ENCODE data around the gene STK24.
A peak's percentile ranks its signal among the peaks of the same experiment; 100 is the strongest.

Gene STK24

DNA sequence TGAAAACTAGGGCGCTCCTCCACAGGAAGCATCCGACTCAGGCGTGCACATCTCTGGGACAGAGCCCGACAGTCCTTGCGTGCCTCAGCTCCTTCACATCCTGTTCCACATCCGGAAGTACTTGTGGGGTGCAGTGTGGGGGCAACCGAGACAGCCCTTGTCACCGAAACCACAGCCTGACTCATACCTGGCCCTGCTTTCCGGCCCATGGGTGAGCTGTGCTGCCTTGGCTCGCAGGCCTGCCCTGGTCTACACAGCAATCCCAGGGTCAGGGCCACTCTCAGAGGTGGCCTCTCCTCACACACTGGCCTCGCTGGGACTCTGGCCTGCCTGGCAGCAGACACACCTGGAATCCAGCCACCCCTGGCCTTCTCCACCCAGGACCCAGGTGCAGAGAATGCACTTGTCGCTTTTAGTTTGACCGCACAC, 100.4 kb downstream of the STK24 start:
- FAIRE-seq = peak; percentile 42
- DNase-seq (ENCODE audit: low spot score) = peak; percentile 83

DNA sequence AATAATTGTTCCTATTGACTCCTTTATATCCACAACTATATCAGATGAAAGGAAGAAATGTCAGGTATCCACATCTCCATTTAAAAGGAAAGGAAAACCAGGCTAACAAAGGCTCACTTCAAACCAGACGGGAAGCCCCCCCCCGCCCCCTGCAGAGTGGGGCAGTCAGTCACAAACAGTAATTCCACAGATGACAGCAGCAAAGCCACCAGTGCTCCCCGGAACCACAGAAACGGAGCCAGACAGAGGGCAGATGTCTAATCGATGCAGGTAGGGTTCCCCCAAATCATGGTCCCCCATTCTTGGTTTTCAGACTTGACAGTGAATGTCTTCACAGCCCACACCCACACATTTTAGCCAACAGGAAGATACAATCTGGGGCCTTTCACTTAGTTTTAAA, 100.8 kb downstream of the STK24 start:
- DNase-seq (ENCODE audit: low spot score) (peak; percentile 10), FAIRE-seq (no peak)

DNA sequence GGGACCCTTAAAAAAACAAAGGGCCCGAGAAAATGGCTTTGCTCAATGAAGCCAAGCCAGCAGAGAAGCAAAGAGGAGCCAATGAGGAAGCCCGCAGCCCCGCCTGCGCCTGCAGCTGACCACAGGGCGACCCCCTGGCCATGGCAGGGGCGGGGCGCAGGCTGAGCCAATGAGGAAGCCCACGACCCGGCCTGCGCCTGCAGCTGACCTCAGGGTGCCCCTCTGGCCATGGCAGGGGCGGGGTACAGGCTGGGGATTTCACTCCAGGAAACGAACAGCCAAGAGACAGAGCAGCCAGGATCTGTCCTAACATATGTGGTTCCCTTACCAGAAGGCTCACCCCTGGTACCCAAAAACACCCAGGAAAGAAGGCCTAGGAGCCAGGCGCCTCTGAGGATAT, 101.4 kb downstream of the STK24 start:
- FAIRE-seq = no peak
- no peak for DNase-seq (ENCODE audit: low spot score)

DNA sequence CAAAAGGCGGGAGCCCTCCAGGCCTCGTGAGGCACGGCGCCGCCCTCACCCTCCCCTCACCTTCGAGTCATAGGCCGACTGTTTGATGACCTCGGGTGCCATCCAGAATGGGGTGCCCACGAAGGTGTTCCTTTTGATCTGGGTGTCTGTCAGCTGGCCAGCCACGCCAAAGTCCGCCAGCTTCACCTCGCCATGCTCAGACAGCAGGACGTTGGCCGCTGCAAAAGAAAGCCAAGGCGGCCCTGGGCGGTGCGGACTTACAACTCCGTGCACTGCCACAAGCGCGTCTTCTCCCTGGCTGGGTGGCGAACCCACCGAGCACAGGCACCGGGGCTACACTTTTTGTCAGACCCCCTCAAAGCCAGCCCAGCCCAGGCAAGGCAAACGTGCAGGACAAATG, 102.1 kb downstream of the STK24 start:
- no peak for FAIRE-seq

DNA sequence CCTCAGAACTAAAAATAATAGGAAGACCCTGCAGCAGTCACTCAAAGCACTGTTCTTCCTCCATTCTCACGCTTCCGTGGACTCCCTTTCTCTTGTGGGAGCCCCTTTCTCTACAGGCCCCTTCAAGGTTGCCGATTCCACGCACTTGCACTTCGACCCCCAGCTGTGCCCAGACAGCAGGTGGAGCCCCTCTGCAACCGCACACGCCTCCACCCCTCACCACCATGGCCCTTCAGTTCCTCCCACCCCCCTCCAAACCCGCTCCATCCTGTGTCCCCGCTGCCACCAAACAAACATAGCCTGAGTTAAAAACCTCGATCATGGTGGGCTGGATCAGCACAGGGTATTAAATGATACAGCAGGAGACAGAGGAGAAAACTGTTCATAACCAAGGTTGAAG, 102.6 kb downstream of the STK24 start:
- DNase-seq (ENCODE audit: low spot score) (no peak), FAIRE-seq (no peak)

More for the DNA sequence above, 102.1 kb downstream of the STK24 start:
- no peak for DNase-seq (ENCODE audit: low spot score)

DNA sequence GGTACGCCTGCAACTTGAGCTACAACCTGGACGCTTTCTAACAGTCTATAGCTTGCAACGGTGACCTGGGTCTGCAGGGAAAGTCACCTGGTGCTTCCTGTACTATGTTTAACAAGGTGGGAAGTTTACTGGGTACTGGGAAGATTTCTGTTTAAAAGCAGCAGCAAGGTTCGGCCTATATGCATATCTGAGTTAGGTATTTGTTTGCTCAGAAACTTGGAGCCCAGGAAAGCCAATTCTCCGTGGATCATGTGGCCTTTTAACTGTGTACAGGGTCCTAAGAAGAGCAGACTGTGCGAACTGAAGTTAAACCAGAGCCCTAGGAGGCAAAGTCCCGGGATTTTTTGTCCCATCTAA, 103.1 kb downstream of the STK24 start:
- DNase-seq (ENCODE audit: low spot score) = no peak
- no peak for FAIRE-seq

DNA sequence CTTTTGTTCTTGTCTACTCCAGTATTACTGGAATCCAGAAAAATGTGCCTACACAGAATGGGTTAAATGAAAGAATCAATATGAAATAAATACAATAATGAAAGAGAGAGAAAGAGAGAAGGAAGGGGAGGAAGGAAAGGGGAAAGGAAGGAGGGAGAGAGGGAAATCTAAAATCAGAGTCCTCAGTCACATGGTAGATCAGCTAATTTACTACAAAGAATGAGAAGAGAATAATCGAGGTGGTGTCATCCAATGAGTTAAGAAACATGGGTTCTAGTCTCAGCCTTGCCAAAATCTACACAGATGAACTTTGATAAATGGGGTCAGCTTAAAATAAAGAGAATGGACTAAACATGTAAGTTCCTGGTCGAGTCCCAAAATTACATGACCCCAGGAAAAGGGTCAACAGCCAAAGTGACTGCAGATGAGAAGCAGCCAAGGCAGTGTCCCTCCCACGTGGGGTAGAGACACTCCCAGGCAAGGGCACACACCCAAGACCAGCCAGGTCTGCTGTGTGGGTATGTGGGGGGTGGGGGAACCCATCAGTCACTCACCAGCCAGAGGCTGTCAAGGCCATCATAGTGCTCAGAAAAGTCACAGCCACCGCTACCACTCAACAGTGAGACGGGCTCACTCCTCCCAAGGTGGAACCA, 103.6 kb downstream of the STK24 start:
- FAIRE-seq (no peak), DNase-seq (ENCODE audit: low spot score) (no peak)

DNA sequence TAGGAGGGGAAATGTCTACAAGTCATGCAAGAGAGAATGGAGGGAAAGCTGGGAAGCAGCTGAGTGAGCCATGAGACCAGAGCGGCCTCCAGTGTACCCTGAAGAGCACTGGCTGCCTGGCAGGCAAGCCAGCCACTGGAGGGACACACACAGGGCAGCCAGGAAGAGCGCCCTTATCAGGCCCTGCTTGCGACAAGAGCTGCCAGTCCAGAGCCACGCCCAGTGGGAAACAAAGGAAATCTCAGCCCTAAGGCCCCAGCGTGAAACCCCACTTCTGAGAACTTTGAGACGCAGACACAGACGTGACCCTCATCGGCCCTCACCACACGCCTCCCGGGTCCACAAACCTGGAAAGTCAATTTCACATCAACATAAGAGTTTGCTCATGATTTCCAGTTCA, 105.0 kb downstream of the STK24 start:
- FAIRE-seq (no peak), DNase-seq (ENCODE audit: low spot score) (no peak)

DNA sequence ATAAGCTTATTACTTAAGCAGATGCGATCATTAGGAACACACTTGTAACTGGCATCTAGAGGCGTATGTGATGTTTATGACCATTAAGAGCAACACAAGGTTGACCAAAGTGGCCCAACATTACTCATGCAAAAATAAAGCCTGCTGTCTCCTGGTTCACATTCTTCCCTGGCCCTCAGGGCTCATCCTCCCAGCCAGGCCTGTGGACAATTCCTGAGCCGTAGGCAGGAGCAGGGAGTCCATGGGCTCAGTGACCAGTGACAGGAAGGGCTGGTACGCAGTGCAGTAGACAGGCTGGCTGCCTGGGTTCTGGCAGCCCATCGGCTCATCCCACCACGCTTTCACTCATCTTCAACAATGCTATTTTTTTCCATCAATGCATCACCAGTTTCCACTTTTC, 106.0 kb downstream of the STK24 start:
- no peak for DNase-seq (ENCODE audit: low spot score)
- no peak for FAIRE-seq

DNA sequence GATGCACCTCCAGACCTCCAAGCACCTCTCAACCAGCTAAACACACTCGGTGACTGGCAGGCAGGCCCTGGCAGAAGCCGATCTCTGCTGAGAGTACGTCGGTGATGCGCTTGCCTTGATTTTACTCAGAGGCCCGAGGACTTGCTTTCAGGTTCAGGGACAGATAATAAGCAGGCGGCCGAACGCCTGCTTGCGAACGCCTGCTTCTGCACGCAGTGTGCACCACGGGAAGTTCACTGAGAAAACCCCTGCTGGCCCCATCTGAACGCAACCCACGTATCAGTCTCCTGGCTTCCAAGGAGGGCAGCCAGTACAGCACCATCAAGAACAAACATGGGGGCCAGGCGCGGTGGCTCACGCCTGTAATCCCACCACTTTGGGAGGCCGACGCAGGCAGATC, 108.0 kb downstream of the STK24 start:
- no peak for DNase-seq (ENCODE audit: low spot score)
- FAIRE-seq = no peak

DNA sequence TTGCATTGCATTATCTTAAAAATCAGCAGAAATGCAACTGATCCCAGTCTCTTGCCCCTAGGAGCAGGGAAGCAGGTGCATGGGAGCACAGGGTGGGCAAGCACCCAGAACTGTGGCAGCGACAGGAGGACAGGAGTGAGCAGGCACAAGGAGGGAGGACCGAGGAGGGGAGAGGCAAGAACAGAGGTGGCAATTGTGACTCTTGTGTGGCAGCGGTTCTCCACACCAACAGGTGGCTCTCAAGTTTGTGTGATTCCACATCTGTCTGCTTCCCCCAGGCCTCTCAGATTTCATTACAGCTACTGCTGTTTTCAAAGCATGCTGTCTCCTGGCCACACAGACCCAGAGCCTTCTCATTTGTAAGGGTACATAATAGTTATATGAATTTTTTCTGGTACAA, 108.5 kb downstream of the STK24 start:
- DNase-seq (ENCODE audit: low spot score) (no peak), FAIRE-seq (no peak)

DNA sequence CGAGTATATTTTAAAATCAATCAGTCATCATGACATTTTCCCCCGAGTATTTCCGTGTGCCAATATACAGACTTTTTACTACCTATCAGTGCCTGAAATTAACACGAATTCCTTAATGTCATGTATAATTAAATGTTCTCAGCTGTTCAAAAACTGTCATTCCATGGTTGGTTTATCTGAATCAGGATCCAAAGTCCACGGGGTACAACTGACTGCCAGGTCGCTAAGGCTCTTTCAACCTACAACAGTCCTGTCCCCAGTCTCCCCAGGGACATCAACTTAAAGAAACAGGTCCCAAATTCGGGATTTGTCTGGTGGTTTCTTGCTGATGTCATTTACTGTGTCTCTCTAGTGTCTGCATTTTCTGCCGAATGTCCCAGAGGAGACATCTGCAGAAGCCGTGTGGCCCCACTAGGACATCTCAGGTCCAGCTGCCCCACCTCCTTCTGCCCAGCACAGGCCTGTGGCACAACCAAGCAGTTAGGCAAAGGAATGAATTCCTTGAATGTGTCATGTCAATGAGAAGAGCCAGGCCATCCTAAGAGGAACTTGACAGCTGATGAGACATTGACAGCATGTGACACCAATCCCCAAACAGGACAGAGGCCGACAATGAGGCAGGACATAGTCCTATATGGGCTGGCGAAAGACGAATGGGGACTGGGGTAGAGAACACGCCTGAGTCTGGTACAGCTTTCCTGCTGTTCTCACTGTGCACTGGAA, 109.5 kb downstream of the STK24 start:
- DNase-seq (ENCODE audit: low spot score) (no peak), FAIRE-seq (no peak)

DNA sequence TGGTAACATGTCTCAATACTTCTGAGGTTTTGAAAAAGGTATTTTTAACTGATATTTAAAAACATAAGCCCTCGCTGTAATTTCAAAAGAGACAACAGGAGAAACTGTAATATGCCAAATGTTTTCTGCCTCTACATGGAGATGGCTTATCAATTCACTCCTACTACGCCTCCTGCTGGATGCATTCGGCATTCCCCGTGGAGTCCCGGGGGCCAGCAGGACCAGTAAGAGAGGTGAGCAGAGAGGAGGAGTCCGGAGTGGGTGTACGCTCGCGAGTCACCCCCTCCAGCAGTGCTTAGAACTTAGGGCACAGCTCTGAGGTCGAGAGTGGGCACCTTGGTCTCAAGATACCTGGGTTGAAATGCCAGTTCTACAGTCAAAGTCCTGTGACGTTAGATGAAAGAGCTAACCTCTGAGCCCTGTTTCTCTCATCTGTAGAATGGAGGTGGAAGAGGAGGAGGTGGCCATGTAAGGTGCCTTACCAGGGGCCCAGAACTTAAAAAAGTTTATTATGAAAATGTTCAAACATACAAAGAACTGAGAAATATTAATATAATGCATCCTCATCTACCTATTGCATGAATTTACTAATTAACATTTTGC, 110.2 kb downstream of the STK24 start:
- FAIRE-seq (no peak), DNase-seq (ENCODE audit: low spot score) (peak; percentile 42)

DNA sequence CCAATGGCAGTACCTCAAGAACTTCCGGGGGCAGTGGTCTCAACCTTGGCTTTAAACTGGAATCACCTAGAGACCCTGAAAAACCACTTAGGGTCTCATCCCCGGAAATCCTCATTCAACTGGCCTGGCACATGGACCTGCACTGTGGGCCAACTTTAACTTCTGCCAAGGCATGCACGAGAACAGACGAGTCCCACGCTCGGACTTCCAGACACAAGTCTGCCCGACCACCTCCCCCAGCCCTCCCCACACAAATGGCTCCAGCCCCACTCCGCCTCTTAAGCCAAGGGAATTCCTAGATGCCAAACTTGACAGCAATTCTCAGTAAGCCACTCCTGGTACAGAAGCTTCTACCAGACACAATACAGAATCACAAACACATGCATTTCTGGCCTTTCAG, 114.0 kb downstream of the STK24 start:
- DNase-seq (ENCODE audit: low spot score) (no peak), FAIRE-seq (no peak)

DNA sequence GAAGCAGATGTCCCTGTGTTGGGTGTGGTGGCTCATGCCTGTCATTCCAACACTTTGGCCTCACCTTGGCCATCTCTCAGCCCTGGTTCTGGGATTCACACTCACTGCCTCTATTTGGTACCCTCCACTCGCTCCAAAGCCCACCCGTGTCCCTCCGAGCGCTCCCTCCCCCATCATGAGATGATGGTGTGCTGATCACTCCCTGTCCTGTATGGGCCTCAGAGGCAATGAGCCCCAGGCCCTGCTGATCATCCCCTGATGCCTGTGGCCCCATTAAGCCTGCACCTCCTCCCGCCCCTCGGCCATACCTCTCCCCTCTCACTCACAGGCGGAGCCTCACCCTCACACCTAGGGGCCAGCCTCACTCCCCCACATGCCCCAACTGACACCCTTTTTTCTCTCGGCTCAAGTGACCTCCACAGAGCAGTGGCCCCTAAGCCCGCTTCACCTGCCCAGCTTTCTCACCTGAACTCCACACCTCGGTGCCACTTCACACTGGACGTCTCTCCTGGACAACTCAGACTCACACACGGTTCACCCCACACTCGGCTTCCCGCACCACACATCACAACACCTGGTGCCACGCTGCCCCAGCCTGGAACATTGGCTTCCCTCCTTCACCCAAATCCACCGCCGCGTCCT, 114.5 kb downstream of the STK24 start:
- FAIRE-seq (no peak), DNase-seq (ENCODE audit: low spot score) (no peak)

DNA sequence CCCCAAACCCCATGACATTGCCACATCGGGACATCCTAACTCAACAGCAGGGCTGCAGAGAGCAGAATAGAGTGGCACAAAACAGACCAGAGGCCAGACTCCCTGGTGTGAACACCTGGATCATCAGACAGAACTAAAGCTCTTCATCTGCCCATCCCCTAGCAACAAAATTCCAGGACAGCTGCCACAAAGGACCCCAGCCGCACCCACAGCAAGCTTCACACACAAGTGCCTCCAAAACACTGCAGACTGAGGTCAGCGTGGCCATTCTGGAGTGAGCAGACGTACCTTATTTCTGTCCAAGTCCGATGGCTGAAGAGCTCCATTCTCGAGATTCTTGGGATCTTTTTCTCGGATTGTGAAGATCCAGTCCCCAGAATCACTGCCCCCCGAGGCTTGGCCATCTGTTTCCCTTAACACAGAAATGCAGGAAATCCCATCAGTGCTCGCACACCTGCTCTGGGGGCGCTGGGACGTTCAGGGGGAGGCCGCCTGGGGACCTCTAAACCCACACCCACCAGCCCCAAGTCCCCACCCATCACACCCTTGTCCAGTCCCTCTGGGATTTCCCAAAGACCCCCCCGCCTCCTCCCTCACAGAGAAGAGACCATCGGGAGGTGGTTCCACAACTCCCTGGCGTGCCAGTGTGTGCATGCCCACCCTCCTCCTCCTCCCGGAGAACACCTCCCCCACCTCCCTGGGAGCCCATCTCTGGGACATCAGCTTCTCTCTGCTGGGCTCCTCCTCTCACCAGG, 115.2 kb downstream of the STK24 start:
- no peak for DNase-seq (ENCODE audit: low spot score)
- FAIRE-seq = no peak

DNA sequence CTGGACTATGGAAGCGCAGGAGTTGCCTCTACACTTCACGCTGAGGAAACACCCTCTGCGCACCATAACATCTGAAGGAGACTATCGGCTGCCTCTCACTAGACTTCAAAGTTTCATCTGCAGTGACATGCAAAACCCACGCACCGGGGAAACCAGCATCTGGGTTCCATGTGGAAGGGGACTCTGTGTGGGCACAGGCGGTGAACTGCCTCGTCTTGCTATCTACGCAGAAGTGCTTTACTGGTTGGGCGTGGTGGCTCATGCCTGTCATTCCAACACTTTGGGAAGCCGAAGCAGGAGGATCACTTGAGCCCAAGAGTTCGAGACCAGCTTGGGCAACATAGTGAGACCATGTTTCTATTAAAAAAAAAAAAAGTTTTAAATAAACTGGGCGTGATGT, 116.4 kb downstream of the STK24 start:
- no peak for FAIRE-seq
- DNase-seq (ENCODE audit: low spot score) = no peak

DNA sequence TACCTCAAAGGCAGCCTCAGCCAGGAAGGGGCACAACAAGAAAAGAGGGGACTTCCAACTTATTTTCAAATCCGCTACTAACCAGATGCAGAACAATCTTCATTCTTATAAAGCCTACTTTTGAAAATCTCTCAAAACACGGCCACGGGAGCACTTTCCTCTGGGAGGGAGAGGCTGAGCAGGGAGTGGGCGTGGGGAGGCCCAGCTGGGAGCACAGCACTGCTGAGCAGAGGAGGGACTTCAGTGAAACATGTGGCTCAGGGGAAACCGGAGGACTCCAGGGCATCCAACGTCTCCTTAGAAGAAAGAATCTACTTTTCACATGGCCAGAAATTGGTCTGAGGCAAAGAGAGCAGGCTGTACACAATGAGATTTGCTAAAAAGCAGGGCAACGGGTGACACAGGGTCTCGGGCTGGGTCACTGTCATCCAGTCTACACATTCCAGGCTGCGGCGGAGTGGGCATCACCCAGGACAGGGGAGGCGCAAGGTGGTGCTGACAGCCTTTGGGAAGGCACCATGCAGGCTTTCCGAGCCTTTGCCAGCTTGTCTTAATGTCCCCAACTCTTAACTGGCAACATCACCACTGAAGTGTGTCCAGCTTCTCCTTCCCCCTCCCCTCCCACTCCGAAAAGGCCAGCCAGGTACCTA, 117.1 kb downstream of the STK24 start:
- no peak for DNase-seq (ENCODE audit: low spot score)
- no peak for FAIRE-seq

DNA sequence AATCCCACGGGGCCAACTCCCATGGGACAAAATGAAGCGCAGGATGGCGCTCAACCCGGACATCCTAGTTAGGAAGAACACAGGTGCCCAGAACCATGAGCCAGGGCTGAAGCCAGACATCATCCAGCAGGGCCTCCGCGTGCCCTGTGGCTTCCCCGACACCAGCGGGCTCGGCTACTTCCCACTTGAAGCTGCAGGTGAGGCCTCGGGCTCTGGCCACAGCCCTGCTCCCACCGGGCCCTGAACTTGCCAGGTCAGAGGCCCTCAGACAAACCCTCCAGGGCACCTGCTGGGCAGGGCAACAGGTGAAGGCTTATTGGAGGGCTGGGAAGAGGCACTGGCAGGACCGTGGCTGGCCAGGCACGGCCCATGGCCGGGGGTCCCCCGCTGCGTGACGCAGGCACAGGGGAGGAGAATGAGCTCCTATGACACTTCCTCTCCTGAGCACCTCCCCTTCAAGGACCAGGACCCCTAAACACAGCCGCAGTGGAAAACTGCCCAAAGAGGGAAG, 117.7 kb downstream of the STK24 start:
- no peak for DNase-seq (ENCODE audit: low spot score)
- no peak for FAIRE-seq

DNA sequence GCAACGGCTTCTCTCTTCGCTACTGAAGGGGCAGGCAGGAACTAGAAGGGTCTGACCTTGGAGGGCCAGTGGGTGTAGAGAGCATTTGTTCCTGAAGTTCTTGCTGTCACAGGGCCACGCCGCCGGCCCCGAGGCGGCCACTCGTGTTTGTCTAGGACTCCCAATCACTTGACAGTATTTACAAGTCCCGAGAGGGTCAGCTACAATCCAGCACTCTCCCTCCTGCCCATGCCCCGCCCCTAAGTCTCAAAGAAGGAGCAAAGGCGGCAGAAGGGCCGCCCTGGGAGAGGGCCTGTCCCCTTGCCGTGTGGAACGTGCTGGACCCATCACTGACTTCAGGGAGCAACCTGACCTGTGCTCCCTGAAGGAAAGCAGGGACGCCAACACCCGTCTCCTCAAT, 118.5 kb downstream of the STK24 start:
- DNase-seq (ENCODE audit: low spot score) (no peak), FAIRE-seq (no peak)

DNA sequence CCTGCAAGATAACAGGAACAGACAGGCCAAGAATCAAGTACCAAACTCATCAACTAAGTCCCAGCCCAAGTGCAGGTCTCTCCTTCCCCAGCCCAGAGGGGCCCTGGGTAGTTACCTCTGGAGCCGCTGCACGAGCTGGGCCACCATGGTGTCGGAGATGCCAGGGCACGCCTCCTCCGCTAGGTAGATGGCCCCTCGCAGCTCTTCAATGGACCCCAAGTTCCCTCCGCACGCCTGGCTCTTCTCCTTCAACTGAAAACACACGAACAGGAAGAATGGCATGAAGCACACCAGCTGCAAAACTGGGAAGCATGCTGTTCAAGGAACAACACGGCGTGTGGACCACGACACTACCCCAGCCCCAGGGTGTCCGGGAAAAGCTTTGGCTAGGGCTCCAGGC, 119.9 kb downstream of the STK24 start:
- DNase-seq (ENCODE audit: low spot score) = no peak
- FAIRE-seq = no peak

Data from urothelium cell line (cell line).